Left lung (tissue), 10 donors: Measurements from ENCODE around the gene DLL4. TPM values are rescaled to one million over a fixed set of nuclear protein-coding genes. Genes with fewer than 3 reads are reported as not detected.

ENCODE experiments used
- ATAC-seq: fragments of 200-7000 bp; cut with Tn5 transposase; one replicate; pipeline ENCODE4 v1.9.1; 2020; ENCODE audit warnings: moderate library complexity
- DNase-seq, 4 donors: peaks; one replicate each; pipeline ENCODE4 v3.0.0-alpha.2; 2013 to 2020
- H3K27ac ChIP-seq, 2 donors: fragments of 200-600 bp; sonication (generic) in 1 of 2; one replicate each; pipeline versions ENCODE4 v1.5.0 to v1.8.0; 2020 to 2021
- H3K27me3 ChIP-seq, 2 donors: fragments of 200-600 bp; sonication (generic) in 1 of 2; one replicate each; pipeline versions ENCODE4 v1.5.0 to v1.8.0; 2020 to 2021
- H3K36me3 ChIP-seq, 2 donors: fragments of 200-600 bp; sonication (generic) in 1 of 2; one replicate each; pipeline versions ENCODE4 v1.5.0 to v1.8.0; 2020 to 2021
- H3K4me1 ChIP-seq, 2 donors: fragments of 200-600 bp; one replicate each; pipeline ENCODE4 v1.8.0; 2021
- H3K4me3 ChIP-seq, 2 donors: fragments of 200-600 bp; sonication (generic) in 1 of 2; one replicate each; pipeline versions ENCODE4 v1.5.0 to v1.8.0; 2020 to 2021; ENCODE audit warnings: mild to moderate bottlenecking in 1 of 2
- H3K9me3 ChIP-seq, 2 donors: fragments of 200-600 bp; sonication (generic) in 1 of 2; one replicate each; pipeline versions ENCODE4 v1.5.0 to v1.8.0; 2020 to 2021
- intact Hi-C, 2 donors: fragments of 100-400 bp; cut with DNase I; formaldehyde crosslinking; loops; one replicate each; pipeline versions ENCODE4 v1.11.2 to v1.14.2; 2022
- polyA plus RNA-seq, 6 donors: library from polyadenylated mRNA; unstranded; fragments of 120-200 nt; gene quantifications; one replicate each; pipeline ENCODE4 v1.2.1, GENCODE V29; 2013; ENCODE audit not compliant: insufficient read length in 6 of 6
- total RNA-seq, 2 donors: library from RNA; stranded (reverse); fragmentation: NEBNext Ultra II Directional; extraction: Animal tissue kit (Norgen Biotek cat#: 25700); gene quantifications; one replicate each; pipeline ENCODE4 v1.2.1, GENCODE V29; 2021
- TF ChIP-seq, protein P1 (sequence below), 2 donors: fragments of 200-600 bp; sonication (generic) in 1 of 2; IDR thresholded peaks; one replicate each; pipeline versions ENCODE4 v1.5.0 to v1.8.0; 2021; ENCODE audit warnings: antibody characterized with exemption in 2 of 2
- donor health status: DM: no; HTN: yes; CAD: no.
- donor health status: DM: no; HTN: no; CAD: no.

The DLL4 gene
- total and polyA plus RNA-seq, 8 donors = 10.4 to 23.7 (median 18.7) TPM

DNA sequence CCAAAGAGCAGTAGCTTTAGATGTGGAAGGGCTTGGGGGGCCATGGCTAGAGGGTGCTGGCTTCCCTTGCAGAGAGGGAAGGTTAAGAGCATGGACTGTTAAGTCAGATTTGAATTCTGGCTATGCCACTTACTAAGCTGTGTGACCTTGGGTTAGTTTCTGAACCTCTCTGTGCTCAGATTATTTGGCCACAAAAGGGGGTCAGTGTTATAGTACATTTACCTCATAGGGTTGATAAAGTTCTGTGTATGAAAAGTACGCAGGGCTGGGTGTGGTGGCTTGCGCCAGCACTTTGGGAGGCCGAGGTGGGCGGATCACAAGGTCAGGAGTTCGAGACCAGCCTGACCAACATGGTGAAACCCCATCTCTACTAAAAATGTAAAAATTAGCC lies 28.1 kb upstream of the DLL4 start:
- TF ChIP-seq, protein P1, sequence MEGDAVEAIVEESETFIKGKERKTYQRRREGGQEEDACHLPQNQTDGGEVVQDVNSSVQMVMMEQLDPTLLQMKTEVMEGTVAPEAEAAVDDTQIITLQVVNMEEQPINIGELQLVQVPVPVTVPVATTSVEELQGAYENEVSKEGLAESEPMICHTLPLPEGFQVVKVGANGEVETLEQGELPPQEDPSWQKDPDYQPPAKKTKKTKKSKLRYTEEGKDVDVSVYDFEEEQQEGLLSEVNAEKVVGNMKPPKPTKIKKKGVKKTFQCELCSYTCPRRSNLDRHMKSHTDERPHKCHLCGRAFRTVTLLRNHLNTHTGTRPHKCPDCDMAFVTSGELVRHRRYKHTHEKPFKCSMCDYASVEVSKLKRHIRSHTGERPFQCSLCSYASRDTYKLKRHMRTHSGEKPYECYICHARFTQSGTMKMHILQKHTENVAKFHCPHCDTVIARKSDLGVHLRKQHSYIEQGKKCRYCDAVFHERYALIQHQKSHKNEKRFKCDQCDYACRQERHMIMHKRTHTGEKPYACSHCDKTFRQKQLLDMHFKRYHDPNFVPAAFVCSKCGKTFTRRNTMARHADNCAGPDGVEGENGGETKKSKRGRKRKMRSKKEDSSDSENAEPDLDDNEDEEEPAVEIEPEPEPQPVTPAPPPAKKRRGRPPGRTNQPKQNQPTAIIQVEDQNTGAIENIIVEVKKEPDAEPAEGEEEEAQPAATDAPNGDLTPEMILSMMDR (IDR thresholded peaks at IDR 0.05) = no peak
- ATAC-seq (no peak), DNase-seq (no peak)
- intact Hi-C loops = loop anchor here in 1 of 2 donors (5.0 kb wide), 1 partner anchor 281 kb away; no protein-coding TSS in a partner anchor
- Histone ChIP-seq H3K36me3 (peaks cover 0 to 77% of the 10 kb centered on the region in 2 donors), H3K27me3 (no peaks in the 10 kb centered on the region), H3K27ac (no peak overlapping the region), H3K4me1 (peaks cover 19 to 70% of the 10 kb centered on the region in 2 donors), H3K4me3 (no peak overlapping the region), H3K9me3 (no peaks in the 10 kb centered on the region)

DNA sequence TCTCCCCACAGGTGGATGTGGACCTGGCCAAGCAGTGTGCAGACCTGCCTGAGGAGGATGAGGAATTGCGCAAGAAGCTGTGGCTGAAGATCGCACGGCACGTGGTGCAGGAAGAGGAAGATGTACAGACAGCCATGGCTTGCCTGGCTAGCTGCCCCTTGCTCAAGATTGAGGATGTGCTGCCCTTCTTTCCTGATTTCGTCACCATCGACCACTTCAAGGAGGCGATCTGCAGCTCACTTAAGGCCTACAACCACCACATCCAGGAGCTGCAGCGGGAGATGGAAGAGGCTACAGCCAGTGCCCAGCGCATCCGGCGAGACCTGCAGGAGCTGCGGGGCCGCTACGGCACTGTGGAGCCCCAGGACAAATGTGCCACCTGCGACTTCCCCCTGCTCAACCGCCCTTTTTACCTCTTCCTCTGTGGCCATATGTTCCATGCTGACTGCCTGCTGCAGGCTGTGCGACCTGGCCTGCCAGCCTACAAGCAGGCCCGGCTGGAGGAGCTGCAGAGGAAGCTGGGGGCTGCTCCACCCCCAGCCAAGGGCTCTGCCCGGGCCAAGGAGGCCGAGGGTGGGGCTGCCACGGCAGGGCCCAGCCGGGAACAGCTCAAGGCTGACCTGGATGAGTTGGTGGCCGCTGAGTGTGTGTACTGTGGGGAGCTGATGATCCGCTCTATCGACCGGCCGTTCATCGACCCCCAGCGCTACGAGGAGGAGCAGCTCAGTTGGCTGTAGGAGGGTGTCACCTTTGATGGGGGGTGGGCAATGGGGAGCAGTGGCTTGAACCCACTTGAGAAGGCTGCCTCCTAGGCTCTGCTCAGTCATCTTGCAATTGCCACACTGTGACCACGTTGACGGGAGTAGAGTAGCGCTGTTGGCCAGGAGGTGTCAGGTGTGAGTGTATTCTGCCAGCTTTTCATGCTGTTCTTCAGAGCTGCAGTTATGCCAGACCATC lies 26.3 kb upstream of the DLL4 start:
- Histone ChIP-seq H3K4me1 (peaks cover 33 to 77% of the 10 kb centered on the region in 2 donors), H3K9me3 (no peaks in the 10 kb centered on the region), H3K4me3 (peak overlapping the region in 1 of 2 donors; percentile 4), H3K27me3 (no peaks in the 10 kb centered on the region), H3K36me3 (peaks cover 0 to 58% of the 10 kb centered on the region in 2 donors), H3K27ac (peak overlapping the region in 1 of 2 donors; percentile 84)
- peak in 2 of 4 donors; percentile 83 to 90 for DNase-seq
- intact Hi-C loops = loop anchor here in 1 of 2 donors (5.0 kb wide), 1 partner anchor 279 kb away; no protein-coding TSS in a partner anchor
- no peak for ATAC-seq
- TF ChIP-seq, protein P1 (IDR thresholded peaks at IDR 0.05) = no peak

DNA sequence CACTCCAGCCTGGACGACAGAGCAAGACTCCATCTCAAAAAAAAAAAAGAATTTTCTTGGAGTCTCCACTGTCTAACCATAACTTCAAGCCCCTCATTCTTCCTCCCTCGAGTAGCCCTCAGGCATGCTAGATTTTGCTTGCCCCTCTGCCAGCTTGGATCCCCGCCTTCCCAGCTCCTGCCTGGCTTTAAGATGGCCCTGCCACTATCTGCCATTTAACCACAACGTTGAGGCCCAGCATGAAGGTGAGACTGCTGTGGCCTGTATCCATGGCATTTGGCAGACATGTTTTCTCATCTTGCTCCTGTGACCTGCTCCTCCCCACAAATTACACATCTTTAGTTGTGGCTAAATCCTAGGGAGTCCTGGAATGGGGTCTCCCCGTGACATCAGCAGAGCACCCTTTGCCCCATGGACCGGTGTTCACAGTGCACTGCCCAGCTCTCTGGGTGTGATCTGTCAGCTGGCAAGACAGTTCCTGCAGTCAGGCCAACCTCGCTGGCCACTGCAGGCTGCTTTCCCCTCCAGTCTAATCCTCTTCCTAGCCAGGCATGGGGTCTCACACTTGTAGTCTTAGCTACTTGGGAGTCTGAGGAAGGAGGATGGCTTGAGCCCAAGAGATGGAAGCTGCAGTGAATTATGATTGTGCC lies 24.5 kb upstream of the DLL4 start:
- intact Hi-C loops = loop anchor here in 1 of 2 donors (5.0 kb wide), 2 partner anchors 118 to 278 kb away; no protein-coding TSS in a partner anchor
- no peak for ATAC-seq
- Histone ChIP-seq H3K27ac (peak overlapping the region; percentile 13 to 84), H3K4me3 (no peak overlapping the region), H3K27me3 (no peaks in the 10 kb centered on the region), H3K36me3 (peaks cover 0 to 40% of the 10 kb centered on the region in 2 donors), H3K9me3 (no peaks in the 10 kb centered on the region), H3K4me1 (peaks cover 33 to 91% of the 10 kb centered on the region in 2 donors)
- DNase-seq = no peak
- TF ChIP-seq, protein P1 (IDR thresholded peaks at IDR 0.05) = no peak

DNA sequence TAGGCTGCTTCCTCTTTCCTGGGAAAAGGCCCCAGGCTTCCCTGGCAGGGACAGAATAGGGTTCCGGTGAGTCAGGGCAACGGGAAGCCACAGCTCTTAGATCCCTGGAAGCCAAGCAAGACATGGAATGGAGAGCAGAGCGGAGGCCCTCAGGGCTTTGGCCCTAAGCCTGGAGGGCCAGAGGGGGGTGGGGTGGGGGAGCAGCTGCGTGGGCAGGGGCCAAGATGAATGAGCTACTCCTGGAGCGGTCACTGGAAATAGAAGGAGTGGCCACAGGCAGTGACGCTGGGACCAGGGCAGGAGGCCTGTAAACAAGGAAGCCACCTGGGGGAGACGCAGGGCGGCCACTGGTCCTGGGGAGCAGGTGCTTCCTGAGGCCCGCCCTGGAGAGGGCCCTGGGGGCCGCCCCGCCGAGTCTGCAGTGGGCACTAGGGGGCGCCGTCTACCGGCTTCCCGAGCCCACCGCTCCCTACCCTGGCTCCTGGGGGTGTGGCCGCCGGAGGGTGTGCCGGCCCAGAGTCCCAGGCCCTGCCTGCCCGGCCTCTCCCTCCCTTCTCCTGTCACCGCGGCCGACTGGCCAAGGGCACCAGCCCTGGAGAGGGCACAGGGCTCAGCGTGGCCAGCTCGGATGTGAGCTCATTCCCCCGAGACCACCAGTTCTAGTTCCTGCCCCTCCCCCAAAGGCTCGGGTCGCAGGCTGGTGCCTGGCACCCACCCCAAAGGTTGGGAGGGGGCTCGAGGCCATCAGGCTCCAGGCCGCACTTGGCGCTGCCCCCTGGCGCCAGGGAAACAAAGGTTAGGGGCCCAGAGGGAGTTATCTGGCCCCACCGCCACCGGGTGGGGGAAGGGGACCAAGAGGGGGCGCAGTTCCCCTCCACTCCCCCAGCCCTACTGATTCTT lies 22.8 kb upstream of the DLL4 start:
- peak; percentile 89 for ATAC-seq
- Histone ChIP-seq H3K27ac (peak overlapping the region; percentile 89 to 90), H3K4me1 (peaks cover 33 to 93% of the 10 kb centered on the region in 2 donors), H3K9me3 (no peaks in the 10 kb centered on the region), H3K36me3 (peaks cover 0 to 24% of the 10 kb centered on the region in 2 donors), H3K27me3 (no peaks in the 10 kb centered on the region), H3K4me3 (peak overlapping the region; percentile 34)
- peak; percentile 75 to 95 (median 91) for DNase-seq
- intact Hi-C loops = loop anchor here in 1 of 2 donors (5.0 kb wide), 1 partner anchor 116 kb away; no protein-coding TSS in a partner anchor
- TF ChIP-seq, protein P1 (IDR thresholded peaks at IDR 0.05) = peak; percentile 89 to 94
